NK-92 treated with Interleukin-12 subunit alpha and Interleukin-12 subunit beta, amount 100 ng/mL, for 24 hours (cell line): ENCODE data around the gene DDR2.

Experiments
- DNase-seq: peaks from one replicate; lab custom pipeline; 2025; lab: John Stamatoyannopoulos, UW

The DDR2 gene

GRCh38 chr1:162629651-162630050 lies 2.6 kb upstream of the DDR2 start:
- no peak for DNase-seq

- DNase-seq, result no peak
Measured at GRCh38 chr1:162631546-162632191, 595 bp upstream of the DDR2 start.

GRCh38 chr1:162632698-162633080 lies 425 bp downstream of the DDR2 start:
- DNase-seq, result no peak

GRCh38 chr1:162633081-162633762 lies 958 bp downstream of the DDR2 start:
- no peak for DNase-seq

GRCh38 chr1:162635418-162635817 lies 3.2 kb downstream of the DDR2 start:
- DNase-seq, result no peak

GRCh38 chr1:162639718-162640117 lies 7.5 kb downstream of the DDR2 start:
- no peak for DNase-seq

- no peak for DNase-seq
Measured at GRCh38 chr1:162641114-162641513, 8.8 kb downstream of the DDR2 start.

GRCh38 chr1:162644986-162645314 lies 12.7 kb downstream of the DDR2 start:
- no peak for DNase-seq

- no peak for DNase-seq
Measured at GRCh38 chr1:162645666-162646065, 13.4 kb downstream of the DDR2 start.

- no peak for DNase-seq
Measured at GRCh38 chr1:162649583-162649982, 17.3 kb downstream of the DDR2 start.

- no peak for DNase-seq
Measured at GRCh38 chr1:162654915-162655620, 22.8 kb downstream of the DDR2 start.

- no peak for DNase-seq
Measured at GRCh38 chr1:162656266-162656665, 24.0 kb downstream of the DDR2 start.

- no peak for DNase-seq
Measured at GRCh38 chr1:162660574-162660973, 28.3 kb downstream of the DDR2 start.

- DNase-seq, result no peak
Measured at GRCh38 chr1:162661336-162661735, 29.1 kb downstream of the DDR2 start.

GRCh38 chr1:162662013-162662412 lies 29.7 kb downstream of the DDR2 start:
- DNase-seq, result no peak

- no peak for DNase-seq
Measured at GRCh38 chr1:162663086-162663485, 30.8 kb downstream of the DDR2 start.

GRCh38 chr1:162663589-162664106 lies 31.4 kb downstream of the DDR2 start:
- no peak for DNase-seq

- DNase-seq, result no peak
Measured at GRCh38 chr1:162666006-162666645, 33.9 kb downstream of the DDR2 start.

- no peak for DNase-seq
Measured at GRCh38 chr1:162667381-162668080, 35.3 kb downstream of the DDR2 start.

- DNase-seq, result no peak
Measured at GRCh38 chr1:162670928-162671663, 38.8 kb downstream of the DDR2 start.

GRCh38 chr1:162671664-162672410 lies 39.6 kb downstream of the DDR2 start:
- no peak for DNase-seq
